Testis (tissue), 2 donors: ENCODE measurements around the gene ANXA2.

Experiments used
- CTCF ChIP-seq, 3 experiments: fragments of 450-650 bp in 2 of 3; fragments of 200-600 bp in 1 of 3; sonication (generic) in 1 of 3; IDR thresholded peaks; one replicate each; pipeline ENCODE4 v1.5.1; 2016 to 2019; ENCODE audit warnings: antibody characterized with exemption in 3 of 3, mild to moderate bottlenecking in 2 of 3, moderate library complexity in 1 of 3
- POLR2A ChIP-seq: fragments of 450-650 bp; IDR thresholded peaks from one replicate; pipeline ENCODE4 v1.6.1; 2017; ENCODE audit warnings: antibody characterized with exemption, mild to moderate bottlenecking, moderate library complexity

GRCh38 chr15:60375306-60375705 is 22.5 kb downstream of the ANXA2 start:
- TF ChIP-seq CTCF (IDR thresholded peaks at IDR 0.05) = no peak
- TF ChIP-seq POLR2A = no peak
